PC-3 (cell line): ENCODE data around the gene GRM1.

Experiments
- CTCF ChIP-seq: fragments of 300-600 bp; sonication (generic); conservative IDR thresholded peaks from 2 replicates; pipeline ENCODE4 v1.5.1; 2017; ENCODE audit warnings: antibody characterized with exemption, low read depth, mild to moderate bottlenecking, low read length
- EZH2 ChIP-seq: fragments of 300-600 bp; sonication (generic); IDR thresholded peaks from one replicate; pipeline ENCODE4 v1.6.1; 2017; ENCODE audit warnings: antibody characterized with exemption, mild to moderate bottlenecking, low read length; ENCODE audit not compliant: unreplicated experiment
- EZH2phosphoT487 ChIP-seq: fragments of 300-600 bp; sonication (generic); IDR thresholded peaks from 2 replicates; pipeline ENCODE4 v1.6.1; 2018; ENCODE audit warnings: mild to moderate bottlenecking, antibody characterized with exemption, low read length, borderline replicate concordance

- TF ChIP-seq CTCF (no peak), EZH2 (no peak), EZH2phosphoT487 (no peak)
These were observed 162.3 kb downstream of the GRM1 start for GRCh38 chr6:146191166-146191565.
